PC-9 (cell line): ENCODE data around the gene SYTL2.

Experiments
- EZH2 ChIP-seq: fragments of 200-600 bp; sonication (generic); IDR thresholded peaks from 2 replicates; pipeline ENCODE4 v1.8.0; 2017; ENCODE audit warnings: antibody characterized with exemption, low read depth
- TF ChIP-seq, protein P1 (sequence below): fragments of 200-600 bp; sonication (generic); conservative IDR thresholded peaks from 2 replicates; pipeline ENCODE4 v1.6.1; 2017; ENCODE audit warnings: mixed run types, antibody characterized with exemption, mild to moderate bottlenecking, moderate library complexity

DNA sequence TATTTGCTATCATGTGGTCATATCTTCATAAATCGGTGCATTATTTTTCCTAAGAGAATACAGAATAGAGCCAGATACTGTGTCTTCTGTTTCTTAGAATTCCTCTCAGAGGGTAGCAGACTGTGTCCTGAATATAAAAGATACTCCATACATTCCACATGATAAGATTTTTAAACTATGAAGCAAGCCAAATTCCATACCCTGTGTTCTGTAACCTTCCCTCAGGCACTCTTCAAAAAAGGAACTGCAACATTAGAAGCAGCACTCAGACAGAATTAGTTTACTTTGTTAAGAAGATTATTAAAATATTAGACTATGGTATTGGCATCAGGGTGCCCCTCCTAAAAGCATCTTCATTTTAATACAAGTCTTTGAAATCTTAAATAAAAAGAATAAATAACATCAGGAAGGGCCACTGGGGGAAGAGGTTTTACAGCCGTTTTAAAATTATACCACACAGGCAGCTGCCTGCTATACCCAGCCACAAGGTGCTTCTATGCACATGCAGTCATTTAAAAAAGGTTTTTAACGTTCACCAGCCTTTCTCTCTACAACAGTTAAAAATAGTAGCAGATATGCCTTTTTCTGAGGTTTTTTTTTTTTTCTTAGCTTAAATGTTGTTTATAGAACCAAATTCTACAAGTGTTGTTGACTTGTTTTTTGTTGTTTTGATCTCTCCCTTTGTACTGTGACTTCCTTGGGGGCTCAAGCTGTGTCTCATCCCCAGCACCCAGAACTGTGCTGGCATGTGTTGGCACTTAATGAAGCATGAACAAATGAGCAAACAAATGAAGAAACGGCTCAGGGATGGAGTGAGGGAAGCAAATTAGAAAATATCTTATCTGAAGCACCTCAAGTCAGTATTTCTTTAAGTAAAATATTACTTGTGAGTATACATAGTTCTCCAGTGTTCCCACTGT is 70.2 kb downstream of the SYTL2 start:
- TF ChIP-seq, protein P1, sequence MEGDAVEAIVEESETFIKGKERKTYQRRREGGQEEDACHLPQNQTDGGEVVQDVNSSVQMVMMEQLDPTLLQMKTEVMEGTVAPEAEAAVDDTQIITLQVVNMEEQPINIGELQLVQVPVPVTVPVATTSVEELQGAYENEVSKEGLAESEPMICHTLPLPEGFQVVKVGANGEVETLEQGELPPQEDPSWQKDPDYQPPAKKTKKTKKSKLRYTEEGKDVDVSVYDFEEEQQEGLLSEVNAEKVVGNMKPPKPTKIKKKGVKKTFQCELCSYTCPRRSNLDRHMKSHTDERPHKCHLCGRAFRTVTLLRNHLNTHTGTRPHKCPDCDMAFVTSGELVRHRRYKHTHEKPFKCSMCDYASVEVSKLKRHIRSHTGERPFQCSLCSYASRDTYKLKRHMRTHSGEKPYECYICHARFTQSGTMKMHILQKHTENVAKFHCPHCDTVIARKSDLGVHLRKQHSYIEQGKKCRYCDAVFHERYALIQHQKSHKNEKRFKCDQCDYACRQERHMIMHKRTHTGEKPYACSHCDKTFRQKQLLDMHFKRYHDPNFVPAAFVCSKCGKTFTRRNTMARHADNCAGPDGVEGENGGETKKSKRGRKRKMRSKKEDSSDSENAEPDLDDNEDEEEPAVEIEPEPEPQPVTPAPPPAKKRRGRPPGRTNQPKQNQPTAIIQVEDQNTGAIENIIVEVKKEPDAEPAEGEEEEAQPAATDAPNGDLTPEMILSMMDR = no peak
- TF ChIP-seq EZH2 = no peak
